PFSK-1 (cell line): ENCODE results near the gene NEK2.

Source experiments
- FOXP2 ChIP-seq: optimal IDR thresholded peaks from 2 replicates; pipeline ENCODE3; 2011; ENCODE audit warnings: borderline replicate concordance, control low read depth, inconsistent platforms; ENCODE audit not compliant: insufficient read depth; ENCODE audit errors: extremely low read length, extremely low read depth
- POLR2AphosphoS5 ChIP-seq: IDR thresholded peaks from 2 replicates; pipeline ENCODE4 v1.6.1; 2012; ENCODE audit warnings: low read depth, mild to moderate bottlenecking, control low read depth, low read length, moderate library complexity
- REST ChIP-seq, 2 experiments: IDR thresholded peaks; 2 replicates each; pipeline versions ENCODE4 v1.6.1 to v1.8.0; 2011 to 2012; ENCODE audit warnings: low read depth in 2 of 2, low read length in 2 of 2, control low read depth in 1 of 2, inconsistent platforms in 1 of 2, mild to moderate bottlenecking in 1 of 2, moderate library complexity in 1 of 2; ENCODE audit not compliant: insufficient read depth in 1 of 2
- SIN3A ChIP-seq: IDR thresholded peaks from 2 replicates; pipeline ENCODE4 v1.6.1; 2012; ENCODE audit warnings: mild to moderate bottlenecking, low read length, moderate library complexity, borderline replicate concordance; ENCODE audit not compliant: insufficient read depth
- TAF1 ChIP-seq: IDR thresholded peaks from 2 replicates; pipeline ENCODE4 v1.6.1; 2012; ENCODE audit warnings: low read length, control low read depth, borderline replicate concordance; ENCODE audit not compliant: insufficient read depth

The NEK2 gene

GRCh38 chr1:211676761-211677160 is 1.3 kb upstream of the NEK2 start:
- no peak for TF ChIP-seq TAF1
- TF ChIP-seq REST (IDR thresholded peaks at IDR 0.05; ENCODE audit: insufficient read depth in 1 of 2, low read depth in 2 of 2, low read length in 2 of 2) = no peak
- no peak for TF ChIP-seq SIN3A
- no peak for TF ChIP-seq FOXP2
- no peak for TF ChIP-seq POLR2AphosphoS5

DNA sequence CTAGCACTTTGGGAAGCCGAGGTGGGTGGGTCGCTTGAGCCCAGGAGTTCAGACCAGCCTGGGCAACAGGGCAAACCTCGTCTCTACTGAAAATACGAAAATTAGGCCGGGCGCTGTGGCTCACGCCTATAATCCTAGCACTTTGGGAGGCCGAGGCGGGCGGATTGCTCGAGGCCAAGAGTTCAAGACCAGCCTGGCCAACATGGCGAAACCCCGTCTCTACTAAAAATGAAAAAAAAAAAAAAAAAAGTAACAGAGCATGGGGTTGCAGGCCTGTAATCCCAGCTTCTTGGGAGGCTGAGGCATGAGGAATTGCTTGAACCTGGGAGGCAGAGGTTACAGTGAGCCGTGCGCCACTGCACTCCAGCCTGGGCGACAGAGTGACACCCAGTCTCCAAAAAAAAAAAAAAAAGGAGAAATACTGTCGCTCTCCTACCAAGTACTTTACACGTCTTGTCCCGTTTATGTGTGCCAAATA is 724 bp upstream of the NEK2 start:
- no peak for TF ChIP-seq FOXP2
- TF ChIP-seq TAF1 = no peak
- no peak for TF ChIP-seq POLR2AphosphoS5
- no peak for TF ChIP-seq REST (IDR thresholded peaks at IDR 0.05; ENCODE audit: insufficient read depth in 1 of 2, low read depth in 2 of 2, low read length in 2 of 2)
- no peak for TF ChIP-seq SIN3A

DNA sequence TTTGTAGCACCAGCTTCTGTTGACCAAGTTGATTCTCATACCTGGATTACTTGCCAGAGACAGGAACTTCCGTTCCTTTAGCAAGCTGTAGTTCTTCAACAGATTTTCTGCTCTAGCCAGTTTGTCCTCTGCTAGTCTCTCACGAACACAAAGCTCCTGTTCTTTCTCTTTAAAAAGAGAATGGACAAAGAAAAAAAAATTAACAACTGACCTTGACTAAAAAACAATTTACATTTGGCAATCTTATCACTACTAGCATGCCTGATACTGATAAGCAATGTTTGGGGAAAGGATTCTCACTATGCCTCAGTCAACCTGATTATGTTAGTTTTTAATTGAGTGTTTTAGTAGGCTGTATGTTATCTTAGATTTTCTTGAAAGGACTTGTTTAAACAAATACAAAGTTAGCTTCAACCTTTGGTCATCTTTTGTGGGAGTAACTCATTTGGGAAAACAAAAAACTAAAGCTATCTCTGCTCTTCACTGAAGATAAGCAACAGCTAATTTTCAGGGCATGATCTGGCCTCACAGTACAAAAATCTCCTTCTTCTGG is 8.3 kb downstream of the NEK2 start:
- TF ChIP-seq FOXP2 = no peak
- no peak for TF ChIP-seq SIN3A
- no peak for TF ChIP-seq REST (IDR thresholded peaks at IDR 0.05; ENCODE audit: insufficient read depth in 1 of 2, low read depth in 2 of 2, low read length in 2 of 2)
- no peak for TF ChIP-seq POLR2AphosphoS5
- no peak for TF ChIP-seq TAF1

GRCh38 chr1:211660718-211661222 is 14.7 kb downstream of the NEK2 start:
- TF ChIP-seq TAF1 = no peak
- TF ChIP-seq POLR2AphosphoS5 = no peak

- no peak for TF ChIP-seq SIN3A
- no peak for TF ChIP-seq POLR2AphosphoS5
- no peak for TF ChIP-seq FOXP2
- TF ChIP-seq REST (IDR thresholded peaks at IDR 0.05; ENCODE audit: insufficient read depth in 1 of 2, low read depth in 2 of 2, low read length in 2 of 2) = no peak
- no peak for TF ChIP-seq TAF1
These were observed 18.7 kb downstream of the NEK2 start for GRCh38 chr1:211656728-211657127.
